Endodermal cell (in vitro differentiated cells): ENCODE data around the gene CLIC4. TPM values are rescaled to one million over a fixed set of nuclear protein-coding genes. Genes with fewer than 3 reads are reported as not detected.

Experiments
- DNase-seq: peaks from one replicate; pipeline ENCODE4 v3.0.0-alpha.2; 2017
- H3K27ac ChIP-seq: 2 replicates; pipeline ENCODE4 v1.5.1; 2013; ENCODE audit warnings: mild to moderate bottlenecking, low read depth, low read length, moderate library complexity
- H3K27me3 ChIP-seq: 2 replicates; pipeline ENCODE4 v1.6.1; 2013; ENCODE audit warnings: mild to moderate bottlenecking, low read length, moderate library complexity; ENCODE audit not compliant: insufficient read depth, control insufficient read depth, poor library complexity, severe bottlenecking
- H3K36me3 ChIP-seq: 2 replicates; pipeline ENCODE4 v1.7.0; 2013; ENCODE audit warnings: mild to moderate bottlenecking, low read length, moderate library complexity; ENCODE audit not compliant: control insufficient read depth, insufficient read depth
- H3K4me1 ChIP-seq: one replicate; pipeline ENCODE4 v1.7.0; 2013; ENCODE audit warnings: low read length; ENCODE audit not compliant: control insufficient read depth, insufficient read depth
- H3K4me3 ChIP-seq: 2 replicates; pipeline ENCODE4 v1.5.1; 2013; ENCODE audit warnings: mild to moderate bottlenecking, low read length, moderate library complexity
- H3K9ac ChIP-seq: 2 replicates; pipeline ENCODE4 v1.6.1; 2013; ENCODE audit warnings: mild to moderate bottlenecking, low read length, moderate library complexity; ENCODE audit not compliant: poor library complexity, severe bottlenecking; ENCODE audit errors: extremely low read depth
- H3K9me3 ChIP-seq: 2 replicates; pipeline ENCODE4 v1.6.1; 2013; ENCODE audit warnings: mild to moderate bottlenecking, low read length, moderate library complexity; ENCODE audit not compliant: control insufficient read depth
- H3K27ac Mint-ChIP-seq: 2 replicates; pipeline ENCODE4 v1.8.0; 2020; ENCODE audit warnings: mixed read lengths
- H3K27me3 Mint-ChIP-seq: 2 replicates; pipeline ENCODE4 v1.8.0; 2021; ENCODE audit warnings: mild to moderate bottlenecking, mixed read lengths; ENCODE audit not compliant: insufficient read depth
- H3K36me3 Mint-ChIP-seq: 2 replicates; pipeline ENCODE4 v1.8.0; 2020; ENCODE audit warnings: low read depth, mixed read lengths
- H3K4me1 Mint-ChIP-seq: 2 replicates; pipeline ENCODE4 v1.8.0; 2020; ENCODE audit warnings: mixed read lengths
- H3K4me3 Mint-ChIP-seq: 2 replicates; pipeline ENCODE4 v1.8.0; 2020; ENCODE audit warnings: mild to moderate bottlenecking, moderate library complexity, mixed read lengths
- H3K9me3 Mint-ChIP-seq: 2 replicates; pipeline ENCODE4 v1.8.0; 2020; ENCODE audit warnings: mild to moderate bottlenecking, mixed read lengths
- CTCF ChIP-seq: fragments of 200-600 bp; sonication (generic); conservative IDR thresholded peaks from 2 replicates; pipeline ENCODE4 v1.5.0; 2021; ENCODE audit warnings: antibody characterized with exemption, mild to moderate bottlenecking
- WGBS, 2 experiments: methylation state at CpG; one replicate each; pipeline versions ENCODE4 v1.1.5 to v1.1.7; 2013; ENCODE audit warnings: missing lambda C conversion rate in 2 of 2, mixed read lengths in 1 of 2; ENCODE audit not compliant: insufficient coverage in 1 of 2, insufficient read length in 1 of 2; 5-methylcytosine and 5-hydroxymethylcytosine counted together
- total RNA-seq, 2 donors: library from RNA; stranded (reverse); fragmentation: NEBNext Ultra II Directional in 1 of 2; extraction: Animal tissue kit (Norgen Biotek cat#: 25700) in 1 of 2; gene quantifications; 2 replicates in 1 of 2; 3 replicates in 1 of 2; pipeline ENCODE4 v1.2.1, GENCODE V29; 2021

The CLIC4 gene
- total RNA-seq, 2 donors from 2014 or later = 119 to 146 TPM

- H3K36me3 Mint-ChIP-seq = peaks cover 9% of the 10 kb centered on the region
- H3K9me3 ChIP-seq = no peaks in the 10 kb centered on the region
- H3K27me3 Mint-ChIP-seq = no peaks in the 10 kb centered on the region
- peak overlapping the region; percentile 91 for H3K27ac ChIP-seq
- H3K4me3 Mint-ChIP-seq = peak overlapping the region; percentile 84
- peaks cover 35% of the 10 kb centered on the region for H3K4me1 Mint-ChIP-seq
- DNase-seq = peak; percentile 68
- peak overlapping the region; percentile 95 for H3K27ac Mint-ChIP-seq
- H3K36me3 ChIP-seq = peaks cover 16% of the 10 kb centered on the region
- WGBS, 2 experiments = 0% methylated on average over 16 to 70 of the region's 70 CpGs
- H3K4me3 ChIP-seq = peak overlapping the region; percentile 91
- no peaks in the 10 kb centered on the region for H3K9me3 Mint-ChIP-seq
- no peaks in the 10 kb centered on the region for H3K4me1 ChIP-seq
- peak overlapping the region; percentile 87 for H3K9ac ChIP-seq
- TF ChIP-seq CTCF = no peak
- no peaks in the 10 kb centered on the region for H3K27me3 ChIP-seq
These were observed 615 bp downstream of the CLIC4 start for GRCh38 chr1:24745711-24746413.

- Histone ChIP-seq H3K4me3 (peak overlapping the region; percentile 91), H3K27ac (no peak overlapping the region), H3K9ac (no peak overlapping the region), H3K36me3 (peaks cover 16% of the 10 kb centered on the region), H3K27me3 (no peaks in the 10 kb centered on the region), H3K9me3 (no peaks in the 10 kb centered on the region), H3K4me1 (no peaks in the 10 kb centered on the region)
- no peaks in the 10 kb centered on the region for H3K9me3 Mint-ChIP-seq
- WGBS, 2 experiments = 89 to 93% methylated on average over 9 to 14 of the region's 14 CpGs
- peak; percentile 31 for DNase-seq
- peak overlapping the region; percentile 84 for H3K4me3 Mint-ChIP-seq
- peaks cover 12% of the 10 kb centered on the region for H3K36me3 Mint-ChIP-seq
- H3K4me1 Mint-ChIP-seq = peaks cover 31% of the 10 kb centered on the region
- no peak for TF ChIP-seq CTCF
- no peaks in the 10 kb centered on the region for H3K27me3 Mint-ChIP-seq
- peak overlapping the region; percentile 80 for H3K27ac Mint-ChIP-seq
These were observed 3.2 kb downstream of the CLIC4 start for GRCh38 chr1:24748191-24749121.

- no peak overlapping the region for H3K4me3 Mint-ChIP-seq
- 91 to 96% methylated on average over 1 of the region's 1 CpG for WGBS, 2 experiments
These were observed 4.0 kb downstream of the CLIC4 start for GRCh38 chr1:24749252-24749651.

More at GRCh38 chr1:24749252-24749651, 4.0 kb downstream of the CLIC4 start:
- H3K27ac Mint-ChIP-seq = peak overlapping the region; percentile 71
- no peak for TF ChIP-seq CTCF
- H3K9ac ChIP-seq = no peak overlapping the region
- H3K27ac ChIP-seq = no peak overlapping the region
- H3K27me3 Mint-ChIP-seq = no peaks in the 10 kb centered on the region
- peaks cover 13% of the 10 kb centered on the region for H3K36me3 Mint-ChIP-seq
- H3K4me1 Mint-ChIP-seq = peaks cover 26% of the 10 kb centered on the region
- peaks cover 19% of the 10 kb centered on the region for H3K36me3 ChIP-seq
- H3K27me3 ChIP-seq = no peaks in the 10 kb centered on the region
- no peaks in the 10 kb centered on the region for H3K9me3 ChIP-seq
- no peaks in the 10 kb centered on the region for H3K4me1 ChIP-seq
- no peaks in the 10 kb centered on the region for H3K9me3 Mint-ChIP-seq
- H3K4me3 ChIP-seq = no peak overlapping the region
- DNase-seq = no peak
